22Rv1 (cell line): ENCODE data around the gene SDF2L1.
"Not testable (repeated sequence)": the region's sequence is repeated elsewhere in the genome, so short reads cannot be mapped to it uniquely, and the experiment has no call there.

ENCODE experiments used
- H3K27ac ChIP-seq: fragments of 450-650 bp; 2 replicates; pipeline ENCODE4 v1.5.1; 2017
- CTCF ChIP-seq: fragments of 450-650 bp; IDR thresholded peaks from 2 replicates; pipeline ENCODE4 v1.5.1; 2017; ENCODE audit warnings: mild to moderate bottlenecking
- ZFX ChIP-seq: fragments of 450-650 bp; IDR thresholded peaks from 2 replicates; pipeline ENCODE4 v1.6.1; 2017; ENCODE audit warnings: antibody characterized with exemption, borderline replicate concordance

SDF2L1 gene

GRCh38 chr22:21612858-21613257, 29.2 kb upstream of the SDF2L1 start:
- no peak overlapping the region for H3K27ac ChIP-seq
- TF ChIP-seq CTCF, result no peak
- no peak for TF ChIP-seq ZFX

- no peak for TF ChIP-seq CTCF
- TF ChIP-seq ZFX, result no peak
- H3K27ac ChIP-seq, result no peak overlapping the region
Observed at GRCh38 chr22:21613553-21614233, 28.4 kb upstream of the SDF2L1 start.

- TF ChIP-seq ZFX (no peak), CTCF (no peak)
- H3K27ac ChIP-seq, result peak overlapping the region; percentile 25; the same call in 1 of the 2 replicates
Observed at GRCh38 chr22:21615731-21616130, 26.4 kb upstream of the SDF2L1 start.

GRCh38 chr22:21617337-21617736, 24.8 kb upstream of the SDF2L1 start:
- H3K27ac ChIP-seq, result not testable (repeated sequence)

- TF ChIP-seq CTCF (no peak), ZFX (no peak)
- H3K27ac ChIP-seq, result no peak overlapping the region
Observed at GRCh38 chr22:21621025-21621424, 21.1 kb upstream of the SDF2L1 start.

- no peak overlapping the region for H3K27ac ChIP-seq
- TF ChIP-seq CTCF (no peak), ZFX (no peak)
Observed at GRCh38 chr22:21622011-21622918, 19.8 kb upstream of the SDF2L1 start.

- TF ChIP-seq ZFX (no peak), CTCF (no peak)
- 0 out of 2 replicates have a peak overlapping the region, but pooled peaks have one; percentile 89 for H3K27ac ChIP-seq
Observed at GRCh38 chr22:21622919-21623647, 19.0 kb upstream of the SDF2L1 start.
